ENCODE measurements around the gene GPX3.

DNA sequence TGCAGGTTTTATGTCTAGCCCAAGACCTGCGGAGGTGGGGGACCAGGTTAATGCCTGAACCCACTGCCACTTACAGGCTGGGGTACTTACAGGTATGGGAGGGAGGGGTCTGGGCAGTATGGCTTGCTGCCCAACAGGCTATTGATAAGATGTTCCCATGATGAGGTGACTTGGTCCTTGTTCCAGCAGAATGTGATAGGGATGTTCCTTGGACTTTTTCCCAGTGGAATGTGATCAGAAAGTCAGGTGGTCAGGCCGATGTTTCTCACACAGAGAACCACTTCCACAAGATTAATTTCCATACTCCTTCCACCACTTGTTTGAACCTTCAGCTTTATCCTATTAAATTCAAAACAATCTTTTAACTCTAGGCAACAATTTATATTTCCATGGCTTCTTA, 27.0 kb upstream of the GPX3 start:
- no peak for TF ChIP-seq POLR2A (IDR thresholded peaks at IDR 0.05)
- no peak for TF ChIP-seq EP300 (IDR thresholded peaks at IDR 0.05)
- TF ChIP-seq, protein P1, sequence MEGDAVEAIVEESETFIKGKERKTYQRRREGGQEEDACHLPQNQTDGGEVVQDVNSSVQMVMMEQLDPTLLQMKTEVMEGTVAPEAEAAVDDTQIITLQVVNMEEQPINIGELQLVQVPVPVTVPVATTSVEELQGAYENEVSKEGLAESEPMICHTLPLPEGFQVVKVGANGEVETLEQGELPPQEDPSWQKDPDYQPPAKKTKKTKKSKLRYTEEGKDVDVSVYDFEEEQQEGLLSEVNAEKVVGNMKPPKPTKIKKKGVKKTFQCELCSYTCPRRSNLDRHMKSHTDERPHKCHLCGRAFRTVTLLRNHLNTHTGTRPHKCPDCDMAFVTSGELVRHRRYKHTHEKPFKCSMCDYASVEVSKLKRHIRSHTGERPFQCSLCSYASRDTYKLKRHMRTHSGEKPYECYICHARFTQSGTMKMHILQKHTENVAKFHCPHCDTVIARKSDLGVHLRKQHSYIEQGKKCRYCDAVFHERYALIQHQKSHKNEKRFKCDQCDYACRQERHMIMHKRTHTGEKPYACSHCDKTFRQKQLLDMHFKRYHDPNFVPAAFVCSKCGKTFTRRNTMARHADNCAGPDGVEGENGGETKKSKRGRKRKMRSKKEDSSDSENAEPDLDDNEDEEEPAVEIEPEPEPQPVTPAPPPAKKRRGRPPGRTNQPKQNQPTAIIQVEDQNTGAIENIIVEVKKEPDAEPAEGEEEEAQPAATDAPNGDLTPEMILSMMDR (IDR thresholded peaks at IDR 0.05): no peak

Measured in gastroesophageal sphincter (tissue), 3 donors.